Fibroblast of skin of left biceps (primary cell): Measurements from ENCODE around the gene PIGN.
A peak's percentile ranks its signal among the peaks of the same experiment; 100 is the strongest.

ENCODE experiments used
- DNase-seq, 2 experiments: peaks; one replicate each; pipeline ENCODE4 v3.0.0-alpha.2; 2013; ENCODE audit warnings: low read depth in 2 of 2

Gene PIGN

GRCh38 chr18:62109676-62110075 is 77.2 kb downstream of the PIGN start:
- peak; percentile 29 to 35 for DNase-seq

- no peak for DNase-seq
Observed at GRCh38 chr18:62107881-62108280, 79.0 kb downstream of the PIGN start.

GRCh38 chr18:62106271-62106670 is 80.6 kb downstream of the PIGN start:
- DNase-seq: no peak

- DNase-seq: no peak
Observed at GRCh38 chr18:62105376-62105775, 81.5 kb downstream of the PIGN start.

GRCh38 chr18:62102221-62102620 is 84.6 kb downstream of the PIGN start:
- DNase-seq: no peak

GRCh38 chr18:62101321-62101721 is 85.5 kb downstream of the PIGN start:
- DNase-seq: peak; percentile 72 to 74

GRCh38 chr18:62098960-62099359 is 87.9 kb downstream of the PIGN start:
- no peak for DNase-seq

GRCh38 chr18:62097698-62098097 is 89.2 kb downstream of the PIGN start:
- DNase-seq: no peak

GRCh38 chr18:62091487-62092120 is 95.3 kb downstream of the PIGN start:
- DNase-seq: no peak

GRCh38 chr18:62089174-62089573 is 97.7 kb downstream of the PIGN start:
- DNase-seq: no peak

- no peak for DNase-seq
Observed at GRCh38 chr18:62088156-62088555, 98.7 kb downstream of the PIGN start.

- DNase-seq: no peak
Observed at GRCh38 chr18:62085756-62086155, 101.1 kb downstream of the PIGN start.

- DNase-seq: no peak
Observed at GRCh38 chr18:62081761-62082294, 105.0 kb downstream of the PIGN start.

- no peak for DNase-seq
Observed at GRCh38 chr18:62081248-62081647, 105.6 kb downstream of the PIGN start.

GRCh38 chr18:62080172-62080900 is 106.5 kb downstream of the PIGN start:
- DNase-seq: no peak

GRCh38 chr18:62073461-62074281 is 113.2 kb downstream of the PIGN start:
- DNase-seq: no peak

- DNase-seq: no peak
Observed at GRCh38 chr18:62072370-62072769, 114.5 kb downstream of the PIGN start.

- DNase-seq: no peak
Observed at GRCh38 chr18:62071071-62071470, 115.8 kb downstream of the PIGN start.

- no peak for DNase-seq
Observed at GRCh38 chr18:62070302-62070701, 116.6 kb downstream of the PIGN start.

GRCh38 chr18:62069556-62069955 is 117.3 kb downstream of the PIGN start:
- peak in 1 of 2 experiments; percentile 15 for DNase-seq

GRCh38 chr18:62066102-62066818 is 120.6 kb downstream of the PIGN start:
- DNase-seq: no peak

GRCh38 chr18:62064361-62064760 is 122.5 kb downstream of the PIGN start:
- no peak for DNase-seq
